Transverse colon (tissue), 4 donors: ENCODE data around the gene TECPR2. TPM values are rescaled to one million over a fixed set of nuclear protein-coding genes. Genes with fewer than 3 reads are reported as not detected.
A peak's percentile ranks its signal among the peaks of the same experiment; 100 is the strongest.

Source experiments
- DNase-seq: peaks from one replicate; pipeline ENCODE4 v3.0.0-alpha.2; 2019
- H3K27ac ChIP-seq, 4 donors: fragments of 200-600 bp; sonication (generic); 2 replicates each; pipeline ENCODE4 v1.5.1; 2016 to 2018; ENCODE audit warnings: inconsistent platforms in 4 of 4
- H3K27me3 ChIP-seq: fragments of 200-600 bp; sonication (generic); 2 replicates; pipeline ENCODE4 v1.5.1; 2017; ENCODE audit warnings: inconsistent platforms
- H3K36me3 ChIP-seq, 4 donors: fragments of 200-600 bp; sonication (generic); 2 replicates each; pipeline ENCODE4 v1.5.1; 2017 to 2019; ENCODE audit warnings: inconsistent platforms in 4 of 4
- H3K4me1 ChIP-seq, 4 donors: fragments of 200-600 bp; sonication (generic); 2 replicates each; pipeline ENCODE4 v1.5.1; 2017 to 2020; ENCODE audit warnings: inconsistent platforms in 4 of 4
- H3K4me3 ChIP-seq, 4 donors: fragments of 200-600 bp; sonication (generic); 1 replicate in 1 of 4; 2 replicates in 3 of 4; pipeline versions ENCODE4 v1.5.1 to v1.6.1; 2017 to 2019; ENCODE audit warnings: inconsistent platforms in 4 of 4
- H3K9me3 ChIP-seq, 2 donors: fragments of 200-600 bp; sonication (generic); 2 replicates each; pipeline ENCODE4 v1.5.1; 2017 to 2019; ENCODE audit warnings: inconsistent platforms in 2 of 2
- CTCF ChIP-seq, 5 experiments: fragments of 200-600 bp in 3 of 5; fragments of 450-650 bp in 2 of 5; sonication (generic) in 3 of 5; IDR thresholded peaks; 1 replicate in 2 of 5; 2 replicates in 3 of 5; pipeline ENCODE4 v1.5.1; 2016 to 2017; ENCODE audit warnings: antibody characterized with exemption in 5 of 5, inconsistent platforms in 3 of 5, mild to moderate bottlenecking in 2 of 5, moderate library complexity in 1 of 5
- EP300 ChIP-seq: sonication (generic); formaldehyde crosslinking; IDR thresholded peaks from one replicate; pipeline ENCODE4 v1.6.1; 2017; ENCODE audit warnings: antibody characterized with exemption, low read depth
- POLR2A ChIP-seq: fragments of 450-650 bp; IDR thresholded peaks from one replicate; pipeline ENCODE4 v1.6.1; 2016; ENCODE audit warnings: antibody characterized with exemption, mild to moderate bottlenecking, moderate library complexity
- POLR2AphosphoS5 ChIP-seq, 3 donors: sonication (generic); formaldehyde crosslinking; IDR thresholded peaks; one replicate each; pipeline ENCODE4 v1.6.1; 2016; ENCODE audit warnings: antibody characterized with exemption in 3 of 3
- WGBS, 2 donors: methylation state at CpG; one replicate each; pipeline ENCODE4 v1.1.5; 2018; ENCODE audit warnings: low coverage in 1 of 2; 5-methylcytosine and 5-hydroxymethylcytosine counted together
- in situ Hi-C, 4 donors: fragments of 200-750 bp; cut with MboI; loops; one replicate each; pipeline versions ENCODE4 v1.15.0 to v1.15.1; 2017; ENCODE audit warnings: low sequenced_read_pairs in 3 of 4, low pct_ligation_motif_present in 1 of 4, low pct_unique_long_range_greater_than_20kb in 1 of 4
- intact Hi-C: fragments of 100-400 bp; cut with DNase I; formaldehyde crosslinking; loops from one replicate; pipeline ENCODE4 v1.15.1; 2023; ENCODE audit warnings: low total_unique reads
- total RNA-seq, 4 donors: library from RNA; depleted of rRNA; stranded (reverse); fragments of >200 nt; gene quantifications; one replicate each; pipeline ENCODE4 v1.1.0, GENCODE V29; 2016

Gene TECPR2
- total RNA-seq, 4 donors from 2014 or later: 12.6 to 47.4 (median 17.9) TPM

GRCh38 chr14:102442241-102443211, 79.8 kb downstream of the TECPR2 start:
- WGBS, 2 donors: 55 to 57% methylated on average over 1 to 15 of the region's 15 CpGs
- TF ChIP-seq EP300: peak; percentile 27
- peak; percentile 36 for TF ChIP-seq POLR2A
- peak in 2 of 3 donors; percentile 38 to 73 for TF ChIP-seq POLR2AphosphoS5 (IDR thresholded peaks at IDR 0.05)
- TF ChIP-seq CTCF (IDR thresholded peaks at IDR 0.05): no peak
- Histone ChIP-seq H3K27me3 (no peaks in the 10 kb centered on the region), H3K4me1 (peaks cover 5 to 26% (median 17%) of the 10 kb centered on the region in 4 donors), H3K27ac (peak overlapping the region; percentile 78 to 81 (median 79)), H3K36me3 (peaks cover 0 to 20% (median 9%) of the 10 kb centered on the region in 4 donors), H3K4me3 (no peak overlapping the region), H3K9me3 (no peaks in the 10 kb centered on the region)
- in situ Hi-C loops (loop anchor here in 1 of 4 donors (5.0 kb wide), 1 partner anchor 75 kb away; no protein-coding TSS in a partner anchor), intact Hi-C loops (no loop called here)
- peak; percentile 87 for DNase-seq

GRCh38 chr14:102445066-102445465, 82.3 kb downstream of the TECPR2 start:
- no peak for DNase-seq
- no peaks in the 10 kb centered on the region for H3K27me3 ChIP-seq
- no peak overlapping the region for H3K4me3 ChIP-seq
- peaks cover 5 to 21% (median 14%) of the 10 kb centered on the region in 4 donors for H3K4me1 ChIP-seq
- WGBS, 2 donors: 89 to 90% methylated on average over 5 to 7 of the region's 7 CpGs
- in situ Hi-C loops: no loop called here
- H3K27ac ChIP-seq: no peak overlapping the region
- H3K9me3 ChIP-seq: no peaks in the 10 kb centered on the region
- peaks cover 0 to 24% (median 10%) of the 10 kb centered on the region in 4 donors for H3K36me3 ChIP-seq
- TF ChIP-seq POLR2AphosphoS5 (IDR thresholded peaks at IDR 0.05): no peak
- no peak for TF ChIP-seq POLR2A
- TF ChIP-seq EP300: no peak
- TF ChIP-seq CTCF (IDR thresholded peaks at IDR 0.05): no peak
- intact Hi-C loops: no loop called here

GRCh38 chr14:102445641-102446040, 82.9 kb downstream of the TECPR2 start:
- in situ Hi-C loops (no loop called here), intact Hi-C loops (no loop called here)
- Histone ChIP-seq H3K36me3 (peaks cover 0 to 25% (median 10%) of the 10 kb centered on the region in 4 donors), H3K27ac (no peak overlapping the region), H3K4me1 (peaks cover 5 to 21% (median 14%) of the 10 kb centered on the region in 4 donors), H3K4me3 (no peak overlapping the region), H3K9me3 (no peaks in the 10 kb centered on the region), H3K27me3 (no peaks in the 10 kb centered on the region)
- no peak for TF ChIP-seq CTCF (IDR thresholded peaks at IDR 0.05)
- no peak for TF ChIP-seq EP300
- no peak for TF ChIP-seq POLR2A
- no peak for TF ChIP-seq POLR2AphosphoS5 (IDR thresholded peaks at IDR 0.05)
- DNase-seq: no peak
- WGBS, 2 donors: 91% methylated on average over 15 of the region's 15 CpGs; no CpG with 5 or more reads in 1 of the 2 donors

- intact Hi-C loops: no loop called here
- no peak overlapping the region for H3K4me3 ChIP-seq
- no peak for TF ChIP-seq CTCF (IDR thresholded peaks at IDR 0.05)
- no peak for TF ChIP-seq POLR2AphosphoS5 (IDR thresholded peaks at IDR 0.05)
- no peak for TF ChIP-seq POLR2A
- TF ChIP-seq EP300: no peak
- no peak overlapping the region for H3K27ac ChIP-seq
- in situ Hi-C loops: no loop called here
- H3K4me1 ChIP-seq: no peaks in the 10 kb centered on the region
- DNase-seq: no peak
- H3K36me3 ChIP-seq: peaks cover 0 to 25% (median 7%) of the 10 kb centered on the region in 4 donors
- no peaks in the 10 kb centered on the region for H3K27me3 ChIP-seq
- WGBS, 2 donors: 83 to 91% methylated on average over 7 to 17 of the region's 17 CpGs
- H3K9me3 ChIP-seq: no peaks in the 10 kb centered on the region
Measured at GRCh38 chr14:102450206-102451063, 87.7 kb downstream of the TECPR2 start.
